ENCODE results near the gene KRT4.

DNA sequence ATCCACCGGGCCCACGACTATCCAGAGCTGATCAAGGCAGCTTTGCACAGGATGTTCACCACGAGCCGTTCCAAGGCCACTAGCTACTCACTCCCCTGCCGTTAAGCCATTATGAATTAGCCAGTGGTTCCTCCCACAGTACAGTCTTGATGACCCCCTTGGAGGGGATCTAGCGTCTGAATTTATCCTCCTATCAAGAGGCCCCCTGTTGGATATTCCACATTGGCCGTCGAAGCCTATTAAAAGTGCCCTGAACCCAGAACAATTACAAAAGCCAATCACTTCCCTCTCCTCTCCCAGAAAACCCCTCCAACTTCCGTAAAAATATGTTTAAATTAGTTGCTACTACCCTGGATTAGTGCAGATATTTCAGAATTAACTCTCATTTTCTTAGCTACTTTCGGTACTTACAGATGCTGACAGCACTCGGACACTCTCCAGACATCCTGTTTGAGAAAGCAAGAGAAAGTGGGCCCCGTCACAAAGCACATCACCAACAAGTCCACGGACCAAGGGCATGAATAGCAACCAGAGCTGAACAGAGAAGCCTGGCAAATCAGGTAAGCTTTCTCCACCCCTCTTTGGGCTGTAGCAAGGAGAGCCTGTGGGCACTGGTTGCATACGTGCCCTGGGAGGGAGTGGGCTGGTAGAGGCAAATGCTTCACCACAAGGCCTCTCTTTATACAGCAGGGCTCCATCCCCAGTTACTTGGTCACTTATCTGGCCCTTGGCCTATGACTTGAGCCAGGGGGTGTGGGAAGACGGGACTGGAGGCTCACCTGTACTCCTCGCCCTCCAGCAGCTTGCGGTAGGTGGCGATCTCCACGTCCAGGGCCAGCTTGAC is 23.3 kb downstream of the KRT4 start:
- TF ChIP-seq, protein P1, sequence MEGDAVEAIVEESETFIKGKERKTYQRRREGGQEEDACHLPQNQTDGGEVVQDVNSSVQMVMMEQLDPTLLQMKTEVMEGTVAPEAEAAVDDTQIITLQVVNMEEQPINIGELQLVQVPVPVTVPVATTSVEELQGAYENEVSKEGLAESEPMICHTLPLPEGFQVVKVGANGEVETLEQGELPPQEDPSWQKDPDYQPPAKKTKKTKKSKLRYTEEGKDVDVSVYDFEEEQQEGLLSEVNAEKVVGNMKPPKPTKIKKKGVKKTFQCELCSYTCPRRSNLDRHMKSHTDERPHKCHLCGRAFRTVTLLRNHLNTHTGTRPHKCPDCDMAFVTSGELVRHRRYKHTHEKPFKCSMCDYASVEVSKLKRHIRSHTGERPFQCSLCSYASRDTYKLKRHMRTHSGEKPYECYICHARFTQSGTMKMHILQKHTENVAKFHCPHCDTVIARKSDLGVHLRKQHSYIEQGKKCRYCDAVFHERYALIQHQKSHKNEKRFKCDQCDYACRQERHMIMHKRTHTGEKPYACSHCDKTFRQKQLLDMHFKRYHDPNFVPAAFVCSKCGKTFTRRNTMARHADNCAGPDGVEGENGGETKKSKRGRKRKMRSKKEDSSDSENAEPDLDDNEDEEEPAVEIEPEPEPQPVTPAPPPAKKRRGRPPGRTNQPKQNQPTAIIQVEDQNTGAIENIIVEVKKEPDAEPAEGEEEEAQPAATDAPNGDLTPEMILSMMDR (IDR thresholded peaks at IDR 0.05), result no peak
- TF ChIP-seq EZH2phosphoT487 (IDR thresholded peaks at IDR 0.05), result no peak

Data from neural progenitor cell (in vitro differentiated cells).